Endothelial cell (in vitro differentiated cells): ENCODE results near the gene LMOD3. TPM values are rescaled to one million over a fixed set of nuclear protein-coding genes. Genes with fewer than 3 reads are reported as not detected.

ENCODE experiments used
- DNase-seq: peaks from one replicate; pipeline ENCODE4 v3.0.0; 2021; ENCODE audit warnings: low spot score
- H3K27ac Mint-ChIP-seq: one replicate; pipeline ENCODE4 v1.8.0; 2021; ENCODE audit warnings: mixed read lengths, inconsistent platforms; ENCODE audit not compliant: unreplicated experiment
- H3K27me3 Mint-ChIP-seq: one replicate; pipeline ENCODE4 v1.8.0; 2021; ENCODE audit warnings: mild to moderate bottlenecking, moderate library complexity, mixed read lengths, inconsistent platforms; ENCODE audit not compliant: unreplicated experiment
- H3K36me3 Mint-ChIP-seq: one replicate; pipeline ENCODE4 v1.8.0; 2021; ENCODE audit warnings: mild to moderate bottlenecking, low read depth, mixed read lengths, inconsistent platforms; ENCODE audit not compliant: unreplicated experiment
- H3K4me1 Mint-ChIP-seq: one replicate; pipeline ENCODE4 v1.8.0; 2021; ENCODE audit warnings: mild to moderate bottlenecking, mixed read lengths, inconsistent platforms; ENCODE audit not compliant: unreplicated experiment
- H3K4me3 Mint-ChIP-seq: one replicate; pipeline ENCODE4 v1.8.0; 2021; ENCODE audit warnings: mild to moderate bottlenecking, mixed read lengths, inconsistent platforms; ENCODE audit not compliant: unreplicated experiment
- H3K9me3 Mint-ChIP-seq: one replicate; pipeline ENCODE4 v1.8.0; 2021; ENCODE audit warnings: mixed read lengths, inconsistent platforms; ENCODE audit not compliant: unreplicated experiment
- total RNA-seq: library from RNA; stranded (reverse); fragmentation: NEBNext Ultra II Directional; extraction: Animal tissue kit (Norgen Biotek cat#: 25700); gene quantifications from one replicate; pipeline ENCODE4 v1.2.1, GENCODE V29; 2021; ENCODE audit not compliant: unreplicated experiment
- TF ChIP-seq, protein P1 (sequence below): fragments of 200-600 bp; sonication (generic); IDR thresholded peaks from one replicate; pipeline ENCODE4 v1.5.0; 2021; ENCODE audit warnings: antibody characterized with exemption; ENCODE audit not compliant: unreplicated experiment

The LMOD3 gene
- total RNA-seq, 1 donor from 2014 or later = not detected

DNA sequence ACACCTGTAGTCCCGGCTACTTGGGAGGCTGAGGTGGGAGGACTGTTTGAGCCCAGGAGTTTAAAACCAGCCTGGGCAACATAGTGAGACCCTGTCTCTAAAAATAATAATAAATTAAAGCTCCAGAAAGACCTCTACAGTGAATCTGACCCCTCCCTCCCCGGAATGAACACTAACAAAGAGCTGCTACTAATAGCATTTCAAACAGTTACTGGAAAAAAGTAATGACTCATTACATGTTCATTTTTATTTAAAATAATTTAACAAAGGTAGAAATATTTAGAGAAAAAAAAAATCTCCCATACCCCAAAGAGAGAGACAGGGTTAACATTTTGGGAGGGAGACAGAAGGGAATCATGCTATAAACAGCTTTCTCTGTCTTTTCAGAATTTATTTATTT lies 40.0 kb downstream of the LMOD3 start:
- Mint-ChIP-seq H3K27ac (peak overlapping the region; percentile 45), H3K4me3 (no peak overlapping the region), H3K27me3 (peaks cover 9% of the 10 kb centered on the region), H3K9me3 (no peaks in the 10 kb centered on the region), H3K36me3 (peaks cover 8% of the 10 kb centered on the region), H3K4me1 (peaks cover 48% of the 10 kb centered on the region)
- DNase-seq = no peak
- TF ChIP-seq, protein P1, sequence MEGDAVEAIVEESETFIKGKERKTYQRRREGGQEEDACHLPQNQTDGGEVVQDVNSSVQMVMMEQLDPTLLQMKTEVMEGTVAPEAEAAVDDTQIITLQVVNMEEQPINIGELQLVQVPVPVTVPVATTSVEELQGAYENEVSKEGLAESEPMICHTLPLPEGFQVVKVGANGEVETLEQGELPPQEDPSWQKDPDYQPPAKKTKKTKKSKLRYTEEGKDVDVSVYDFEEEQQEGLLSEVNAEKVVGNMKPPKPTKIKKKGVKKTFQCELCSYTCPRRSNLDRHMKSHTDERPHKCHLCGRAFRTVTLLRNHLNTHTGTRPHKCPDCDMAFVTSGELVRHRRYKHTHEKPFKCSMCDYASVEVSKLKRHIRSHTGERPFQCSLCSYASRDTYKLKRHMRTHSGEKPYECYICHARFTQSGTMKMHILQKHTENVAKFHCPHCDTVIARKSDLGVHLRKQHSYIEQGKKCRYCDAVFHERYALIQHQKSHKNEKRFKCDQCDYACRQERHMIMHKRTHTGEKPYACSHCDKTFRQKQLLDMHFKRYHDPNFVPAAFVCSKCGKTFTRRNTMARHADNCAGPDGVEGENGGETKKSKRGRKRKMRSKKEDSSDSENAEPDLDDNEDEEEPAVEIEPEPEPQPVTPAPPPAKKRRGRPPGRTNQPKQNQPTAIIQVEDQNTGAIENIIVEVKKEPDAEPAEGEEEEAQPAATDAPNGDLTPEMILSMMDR = no peak

GRCh38 chr3:69081583-69082262 lies 40.7 kb downstream of the LMOD3 start:
- no peak overlapping the region for H3K4me3 Mint-ChIP-seq
- no peak overlapping the region for H3K27ac Mint-ChIP-seq

GRCh38 chr3:69080233-69080920 lies 42.0 kb downstream of the LMOD3 start, which contains the start of gene UBA3:
Gene UBA3 (minus strand): TSS chr3:69080365. CDS start chr3:69080353, 12 bp downstream.
- DNase-seq = peak; percentile 91
- Mint-ChIP-seq H3K27me3 (peaks cover 2% of the 10 kb centered on the region), H3K36me3 (peaks cover 8% of the 10 kb centered on the region), H3K27ac (peak within 1 kb of the TSS; percentile 89), H3K9me3 (no peaks in the 10 kb centered on the region), H3K4me3 (peak within 1 kb of the TSS; percentile 96), H3K4me1 (peaks cover 37% of the 10 kb centered on the region)
- TF ChIP-seq, protein P1 = no peak

More at GRCh38 chr3:69081583-69082262, 40.7 kb downstream of the LMOD3 start:
- H3K36me3 Mint-ChIP-seq = peaks cover 8% of the 10 kb centered on the region
- peaks cover 48% of the 10 kb centered on the region for H3K4me1 Mint-ChIP-seq
- no peak for DNase-seq
- TF ChIP-seq, protein P1 = no peak
- no peaks in the 10 kb centered on the region for H3K9me3 Mint-ChIP-seq
- H3K27me3 Mint-ChIP-seq = peaks cover 9% of the 10 kb centered on the region

DNA sequence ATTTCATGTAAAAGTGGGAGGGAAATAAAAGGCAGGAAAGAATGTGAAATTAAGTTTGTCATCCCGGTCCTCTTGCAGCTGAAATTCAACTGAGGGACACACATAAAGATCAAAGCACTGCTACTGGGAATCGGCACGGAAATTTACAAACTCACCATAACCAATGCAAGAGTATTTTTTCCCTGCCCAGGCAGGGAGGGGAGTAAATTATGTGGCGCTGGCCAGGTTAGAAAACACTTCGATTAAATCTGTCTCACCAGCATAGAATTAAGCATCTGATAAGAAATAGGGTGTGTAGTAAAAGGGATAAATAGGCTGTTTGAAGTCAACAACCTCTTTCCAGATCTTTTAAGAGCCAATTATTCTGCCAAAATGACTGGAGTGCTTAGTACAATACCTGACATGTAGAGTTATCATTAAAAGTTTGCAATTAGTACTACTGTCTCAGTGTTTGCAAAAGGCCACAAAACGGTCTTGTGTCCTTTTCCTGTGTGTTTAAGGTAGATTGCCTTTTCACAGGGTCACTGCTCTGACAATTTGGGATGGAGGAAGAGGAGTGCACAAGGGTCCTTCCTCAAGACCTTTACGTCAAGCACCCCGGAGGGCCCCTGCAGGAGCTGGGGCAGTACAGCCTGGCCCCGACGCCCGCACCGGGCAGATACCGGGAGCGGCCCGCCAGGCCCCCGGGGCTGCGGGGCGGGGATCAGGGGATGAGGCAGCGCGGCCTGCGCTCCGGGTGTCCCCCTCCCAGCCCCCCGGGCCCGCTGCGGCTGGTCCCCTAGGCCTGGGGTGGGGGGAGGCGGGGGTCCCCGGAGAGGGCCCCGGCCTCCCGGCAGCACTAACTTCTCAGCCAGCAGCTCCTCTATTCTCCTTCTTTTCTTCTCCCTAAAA lies 42.9 kb downstream of the LMOD3 start:
- H3K4me1 Mint-ChIP-seq = peaks cover 35% of the 10 kb centered on the region
- peak overlapping the region; percentile 96 for H3K4me3 Mint-ChIP-seq
- peaks cover 2% of the 10 kb centered on the region for H3K27me3 Mint-ChIP-seq
- peaks cover 8% of the 10 kb centered on the region for H3K36me3 Mint-ChIP-seq
- TF ChIP-seq, protein P1 = no peak
- H3K9me3 Mint-ChIP-seq = no peaks in the 10 kb centered on the region
- H3K27ac Mint-ChIP-seq = peak overlapping the region; percentile 89
- DNase-seq = peak; percentile 33
